ENCODE data around the gene RCCD1. TPM values are rescaled to one million over a fixed set of nuclear protein-coding genes. Genes with fewer than 3 reads are reported as not detected.

RCCD1 gene
- total RNA-seq, 2 donors from 2014 or later, result 9.1 to 13.0 TPM

DNA sequence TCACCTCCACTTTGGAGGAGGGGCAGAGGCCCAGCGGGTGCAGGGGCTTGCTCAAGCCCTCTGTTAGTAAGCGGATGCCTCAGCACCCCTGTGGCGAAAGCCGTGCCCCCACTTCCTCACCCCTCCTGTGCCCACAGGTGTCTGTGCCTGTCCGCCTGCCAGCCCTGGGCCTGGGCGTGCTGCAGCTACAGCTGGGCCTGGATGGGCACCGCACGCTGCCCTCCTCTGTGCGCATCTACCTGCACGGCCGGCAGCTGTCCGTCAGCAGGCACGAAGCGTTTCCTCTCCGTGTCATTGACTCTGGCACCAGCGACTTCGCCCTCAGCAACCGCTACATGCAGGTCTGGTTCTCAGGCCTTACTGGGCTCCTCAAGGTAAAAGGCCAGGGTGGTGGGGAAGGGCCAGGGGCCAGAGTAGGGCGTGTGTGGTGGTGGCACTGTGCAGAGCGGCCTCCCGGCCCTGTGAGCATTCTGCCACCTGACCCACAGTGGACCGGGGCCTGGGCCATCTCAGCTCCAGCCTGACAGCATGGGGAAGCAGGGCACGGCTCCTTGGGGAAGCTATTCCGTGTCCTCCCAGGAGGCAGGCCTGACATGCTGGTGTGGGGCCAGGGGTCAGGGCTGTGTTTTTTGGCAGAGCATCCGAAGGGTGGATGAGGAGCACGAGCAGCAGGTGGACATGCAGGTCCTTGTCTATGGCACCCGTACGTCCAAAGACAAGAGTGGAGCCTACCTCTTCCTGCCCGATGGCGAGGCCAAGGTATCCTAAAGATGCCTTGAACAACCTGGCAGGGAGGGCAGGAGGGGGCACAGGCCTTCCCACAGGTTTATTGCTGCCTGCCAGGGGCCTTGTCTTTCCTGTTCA is 42.5 kb upstream of the RCCD1 start:
- no peak for DNase-seq (ENCODE audit: low spot score)
- Histone ChIP-seq H3K9me3 (no peaks in the 10 kb centered on the region), H3K36me3 (peaks cover 25 to 53% of the 10 kb centered on the region in 2 donors), H3K4me3 (no peak overlapping the region), H3K4me1 (replicated peaks) (no peaks in the 10 kb centered on the region), H3K27me3 (replicated peaks; ENCODE audit: insufficient read depth) (no peaks in the 10 kb centered on the region), H3K27ac (no peak overlapping the region)
- WGBS, result 91% methylated on average over 30 of the region's 30 CpGs
- TF ChIP-seq POLR2AphosphoS5 (IDR thresholded peaks at IDR 0.05) (no peak), POLR2A (IDR thresholded peaks at IDR 0.05) (no peak), CTCF (IDR thresholded peaks at IDR 0.05) (no peak)
- intact Hi-C loops (cut with DNase I), result no loop called here

GRCh38 chr15:90912770-90913075 is 42.0 kb upstream of the RCCD1 start:
- Histone ChIP-seq H3K4me3 (no peak overlapping the region), H3K27me3 (replicated peaks; ENCODE audit: insufficient read depth) (no peaks in the 10 kb centered on the region), H3K27ac (no peak overlapping the region), H3K9me3 (no peaks in the 10 kb centered on the region), H3K4me1 (replicated peaks) (no peaks in the 10 kb centered on the region), H3K36me3 (peaks cover 29 to 49% of the 10 kb centered on the region in 2 donors)
- TF ChIP-seq POLR2A (IDR thresholded peaks at IDR 0.05), result no peak
- TF ChIP-seq POLR2AphosphoS5 (IDR thresholded peaks at IDR 0.05), result no peak
- intact Hi-C loops (cut with DNase I), result no loop called here
- DNase-seq (ENCODE audit: low spot score), result no peak
- 96% methylated on average over 7 of the region's 7 CpGs for WGBS

DNA sequence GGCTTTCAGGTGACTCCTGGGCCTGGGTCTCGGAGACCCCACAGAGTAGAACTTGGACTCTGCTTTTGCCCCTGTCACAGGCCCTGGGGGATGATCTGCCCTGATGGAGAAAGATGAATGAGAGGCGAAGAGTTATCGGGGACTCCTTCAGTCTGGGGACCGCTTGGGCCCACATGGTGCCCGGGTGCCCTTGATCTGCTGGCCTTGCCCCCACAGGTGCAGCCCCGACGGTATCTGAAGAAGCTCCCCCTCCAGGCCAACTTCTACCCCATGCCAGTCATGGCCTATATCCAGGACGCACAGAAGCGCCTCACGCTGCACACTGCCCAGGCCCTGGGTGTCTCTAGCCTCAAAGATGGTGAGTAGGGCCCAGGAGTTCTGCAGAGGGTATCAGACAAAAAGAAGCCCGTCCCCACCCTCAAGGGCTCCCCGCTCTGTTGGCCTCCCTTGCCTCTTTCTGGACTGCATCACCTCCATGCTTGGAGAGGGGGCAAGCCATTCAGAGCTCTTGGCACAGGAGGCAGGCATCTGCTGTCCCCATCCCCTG is 41.2 kb upstream of the RCCD1 start:
- Histone ChIP-seq H3K9me3 (no peaks in the 10 kb centered on the region), H3K36me3 (peaks cover 32 to 54% of the 10 kb centered on the region in 2 donors)

DNA sequence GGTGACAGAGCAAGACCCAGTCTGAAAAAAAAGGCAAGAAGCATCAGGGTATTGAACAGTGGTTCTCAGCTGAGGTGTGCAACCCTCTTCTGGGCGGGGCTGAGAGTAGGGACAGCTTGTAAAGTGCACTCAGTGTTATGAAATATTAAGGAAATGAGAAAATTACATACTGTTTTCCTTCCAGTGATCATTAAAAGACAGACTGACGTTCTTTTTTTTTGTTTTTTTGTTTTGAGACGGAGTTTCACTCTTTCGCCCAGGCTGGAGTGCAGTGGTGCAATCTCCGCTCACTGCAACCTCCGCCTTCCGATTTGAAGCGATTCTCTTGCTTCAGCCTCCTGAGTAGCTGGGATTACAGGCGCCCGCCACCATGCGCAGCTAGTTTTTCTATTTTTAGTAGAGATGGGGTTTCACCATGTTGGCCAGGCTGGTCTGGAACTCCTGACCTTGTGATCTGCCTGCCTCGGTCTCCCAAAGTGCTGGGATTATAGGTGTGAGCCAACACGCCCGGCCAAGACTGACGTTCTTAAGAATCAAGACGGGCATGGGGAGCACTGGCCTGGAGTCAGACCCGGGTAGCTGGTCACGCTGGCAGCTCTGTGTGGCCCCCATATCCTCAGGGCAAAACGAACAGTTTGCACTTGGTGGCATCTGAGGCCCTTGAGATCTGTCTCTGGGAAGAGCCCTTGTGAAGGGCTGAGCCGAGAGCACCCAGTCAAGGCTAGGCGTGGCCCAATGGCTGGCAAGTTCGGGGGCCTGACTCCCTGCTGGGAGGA is 40.2 kb upstream of the RCCD1 start:
- Histone ChIP-seq H3K36me3 (peaks cover 33 to 57% of the 10 kb centered on the region in 2 donors), H3K27me3 (replicated peaks; ENCODE audit: insufficient read depth) (no peaks in the 10 kb centered on the region), H3K4me1 (replicated peaks) (no peaks in the 10 kb centered on the region), H3K4me3 (no peak overlapping the region), H3K9me3 (no peaks in the 10 kb centered on the region), H3K27ac (no peak overlapping the region)
- no peak for DNase-seq (ENCODE audit: low spot score)
- 90% methylated on average over 22 of the region's 22 CpGs for WGBS
- TF ChIP-seq CTCF (IDR thresholded peaks at IDR 0.05), result no peak
- no peak for TF ChIP-seq POLR2AphosphoS5 (IDR thresholded peaks at IDR 0.05)
- TF ChIP-seq POLR2A (IDR thresholded peaks at IDR 0.05), result no peak
- intact Hi-C loops (cut with DNase I), result no loop called here

More for the DNA sequence above, 41.2 kb upstream of the RCCD1 start:
- DNase-seq (ENCODE audit: low spot score), result no peak
- no peaks in the 10 kb centered on the region for H3K27me3 ChIP-seq (replicated peaks; ENCODE audit: insufficient read depth)
- H3K4me3 ChIP-seq, result no peak overlapping the region
- TF ChIP-seq POLR2AphosphoS5 (IDR thresholded peaks at IDR 0.05), result no peak
- TF ChIP-seq CTCF (IDR thresholded peaks at IDR 0.05), result no peak
- 93% methylated on average over 12 of the region's 12 CpGs for WGBS
- no peak overlapping the region for H3K27ac ChIP-seq
- intact Hi-C loops (cut with DNase I), result no loop called here
- no peaks in the 10 kb centered on the region for H3K4me1 ChIP-seq (replicated peaks)

DNA sequence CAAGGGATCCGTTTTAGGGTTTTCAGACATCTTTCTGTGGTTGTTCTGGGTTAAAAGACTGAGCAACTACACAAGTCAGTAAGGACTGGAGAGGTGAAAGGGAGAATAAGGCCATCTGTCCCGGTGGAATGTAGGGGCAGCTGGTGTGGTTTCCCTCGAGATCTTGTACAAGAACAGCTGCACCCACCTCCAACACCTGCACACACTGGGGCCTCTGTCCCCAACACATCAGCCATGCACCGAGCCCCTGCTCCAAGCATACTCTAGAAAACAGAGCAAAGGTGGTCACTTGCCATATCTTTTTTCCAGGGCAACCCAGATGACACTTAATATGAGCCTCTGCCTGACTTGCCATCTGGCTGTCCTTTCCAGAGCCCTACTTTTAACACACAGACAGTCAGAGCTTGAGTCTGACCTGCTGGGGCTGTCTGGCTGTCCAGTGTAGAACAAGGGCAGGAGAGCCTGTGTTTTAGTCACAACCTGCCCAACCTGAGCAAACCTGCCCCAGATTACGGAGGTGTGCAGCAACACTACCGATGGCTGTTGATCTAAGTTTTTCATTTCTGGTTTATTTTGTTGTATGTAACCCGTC is 39.4 kb upstream of the RCCD1 start:
- Histone ChIP-seq H3K9me3 (no peaks in the 10 kb centered on the region), H3K27me3 (replicated peaks; ENCODE audit: insufficient read depth) (no peaks in the 10 kb centered on the region), H3K27ac (no peak overlapping the region), H3K4me3 (no peak overlapping the region), H3K4me1 (replicated peaks) (no peaks in the 10 kb centered on the region), H3K36me3 (peaks cover 34 to 57% of the 10 kb centered on the region in 2 donors)
- TF ChIP-seq CTCF (IDR thresholded peaks at IDR 0.05) (no peak), POLR2A (IDR thresholded peaks at IDR 0.05) (no peak), POLR2AphosphoS5 (IDR thresholded peaks at IDR 0.05) (no peak)
- 79% methylated on average over 7 of the region's 7 CpGs for WGBS
- intact Hi-C loops (cut with DNase I), result no loop called here
- no peak for DNase-seq (ENCODE audit: low spot score)

Measured in prostate gland (tissue), 2 donors.